H9 (cell line): ENCODE results near the gene ZC3H10. TPM values are rescaled to one million over a fixed set of nuclear protein-coding genes. Genes with fewer than 3 reads are reported as not detected.

ENCODE experiments used
- DNase-seq: peaks from one replicate; pipeline ENCODE4 v3.0.0-alpha.2; 2017
- H2AFZ ChIP-seq: one replicate; pipeline ENCODE4 v1.6.1; 2013; ENCODE audit warnings: mild to moderate bottlenecking, low read length, control low read depth, moderate library complexity
- H2AK5ac ChIP-seq: 2 replicates; pipeline ENCODE4 v1.6.1; 2013; ENCODE audit warnings: low read length, control low read depth, mixed read lengths; ENCODE audit not compliant: insufficient read length
- H2BK120ac ChIP-seq: one replicate; pipeline ENCODE4 v1.6.1; 2013; ENCODE audit warnings: low read depth, mild to moderate bottlenecking, low read length, control low read depth, inconsistent platforms; ENCODE audit not compliant: poor library complexity, severe bottlenecking
- H2BK12ac ChIP-seq: 2 replicates; pipeline ENCODE4 v1.6.1; 2013; ENCODE audit warnings: low read length, control low read depth, mixed read lengths, low read depth; ENCODE audit not compliant: insufficient read length
- H2BK15ac ChIP-seq: 2 replicates; pipeline ENCODE4 v1.6.1; 2013; ENCODE audit warnings: low read depth, low read length, control low read depth
- H2BK20ac ChIP-seq: one replicate; pipeline ENCODE4 v1.6.1; 2013; ENCODE audit warnings: low read depth, mild to moderate bottlenecking, low read length, control low read depth, inconsistent platforms; ENCODE audit not compliant: poor library complexity, severe bottlenecking
- H2BK5ac ChIP-seq: 2 replicates; pipeline ENCODE4 v1.6.1; 2013; ENCODE audit warnings: low read length, control low read depth, mixed read lengths; ENCODE audit not compliant: insufficient read length
- H3K14ac ChIP-seq: 2 replicates; pipeline ENCODE4 v1.6.1; 2013; ENCODE audit warnings: low read length, control low read depth; ENCODE audit not compliant: insufficient read depth
- H3K18ac ChIP-seq: 2 replicates; pipeline ENCODE4 v1.6.1; 2013; ENCODE audit warnings: low read depth, mild to moderate bottlenecking, mixed read lengths, low read length, control low read depth; ENCODE audit not compliant: insufficient read length
- H3K23ac ChIP-seq: 2 replicates; pipeline ENCODE4 v1.6.1; 2013; ENCODE audit warnings: low read length, control low read depth, mixed read lengths, low read depth; ENCODE audit not compliant: insufficient read length
- H3K23me2 ChIP-seq: 2 replicates; pipeline ENCODE4 v1.6.1; 2013; ENCODE audit warnings: low read depth, mild to moderate bottlenecking, mixed read lengths, low read length, control low read depth; ENCODE audit not compliant: insufficient read length, poor library complexity, severe bottlenecking
- H3K27ac ChIP-seq: 2 replicates; pipeline ENCODE4 v1.5.1; 2013; ENCODE audit warnings: low read length, control low read depth, mixed read lengths, low read depth; ENCODE audit not compliant: insufficient read length
- H3K27me3 ChIP-seq: 2 replicates; pipeline ENCODE4 v1.6.1; 2013; ENCODE audit warnings: low read length, control low read depth, inconsistent platforms; ENCODE audit not compliant: insufficient read depth
- H3K4ac ChIP-seq: 2 replicates; pipeline ENCODE4 v1.6.1; 2013; ENCODE audit warnings: low read depth, mild to moderate bottlenecking, control low read depth, inconsistent platforms, low read length, moderate library complexity
- H3K4me1 ChIP-seq: 2 replicates; pipeline ENCODE4 v1.6.1; 2013; ENCODE audit warnings: low read length, control low read depth, inconsistent platforms; ENCODE audit not compliant: insufficient read depth
- H3K4me2 ChIP-seq: 2 replicates; pipeline ENCODE4 v1.6.1; 2013; ENCODE audit warnings: low read length, control low read depth, mixed read lengths; ENCODE audit not compliant: insufficient read length, insufficient read depth
- H3K56ac ChIP-seq: 2 replicates; pipeline ENCODE4 v1.6.1; 2013; ENCODE audit warnings: low read depth, mild to moderate bottlenecking, mixed read lengths, low read length, control low read depth; ENCODE audit not compliant: insufficient read length
- H3K79me1 ChIP-seq: 2 replicates; pipeline ENCODE4 v1.6.1; 2013; ENCODE audit warnings: low read depth, mild to moderate bottlenecking, moderate library complexity, low read length, control low read depth, inconsistent platforms; ENCODE audit not compliant: insufficient read depth, poor library complexity, severe bottlenecking
- H3K79me2 ChIP-seq: 2 replicates; pipeline ENCODE4 v1.6.1; 2013; ENCODE audit warnings: low read length, control low read depth, inconsistent platforms; ENCODE audit not compliant: insufficient read depth
- H3K9ac ChIP-seq: 2 replicates; pipeline ENCODE4 v1.6.1; 2013; ENCODE audit warnings: low read length, control low read depth, mixed read lengths; ENCODE audit not compliant: insufficient read length; ENCODE audit errors: extremely low read depth
- H3K9me3 ChIP-seq: one replicate; pipeline ENCODE4 v1.6.1; 2013; ENCODE audit warnings: low read depth, low read length, inconsistent platforms; ENCODE audit not compliant: control insufficient read depth
- H3T11ph ChIP-seq: one replicate; pipeline ENCODE4 v1.6.1; 2013; ENCODE audit warnings: mild to moderate bottlenecking, low read length, control low read depth, inconsistent platforms
- H4K20me1 ChIP-seq: one replicate; pipeline ENCODE4 v1.6.1; 2013; ENCODE audit not compliant: control insufficient read depth, insufficient read length, insufficient read depth
- H4K5ac ChIP-seq: 2 replicates; pipeline ENCODE4 v1.6.1; 2013; ENCODE audit warnings: low read depth, mild to moderate bottlenecking, mixed read lengths, low read length, control low read depth; ENCODE audit not compliant: insufficient read length
- H4K8ac ChIP-seq: replicated peaks from 2 replicates; pipeline ENCODE4 v1.6.1; 2013; ENCODE audit warnings: low read length, control low read depth, mixed read lengths, low read depth; ENCODE audit not compliant: insufficient read length
- H4K91ac ChIP-seq: 2 replicates; pipeline ENCODE4 v1.6.1; 2013; ENCODE audit warnings: low read depth, mild to moderate bottlenecking, moderate library complexity, mixed read lengths, low read length, control low read depth; ENCODE audit not compliant: insufficient read length
- H3K27ac Mint-ChIP-seq, 3 experiments: 2 replicates in 2 of 3; 3 replicates in 1 of 3; pipeline ENCODE4 v1.8.0; 2020 to 2021; ENCODE audit warnings: mixed read lengths in 3 of 3, mild to moderate bottlenecking in 1 of 3, moderate library complexity in 1 of 3
- H3K27me3 Mint-ChIP-seq: 2 replicates; pipeline ENCODE4 v1.8.0; 2021; ENCODE audit warnings: low read depth, mild to moderate bottlenecking, moderate library complexity, mixed read lengths
- H3K36me3 Mint-ChIP-seq, 3 experiments: 2 replicates in 2 of 3; 3 replicates in 1 of 3; pipeline ENCODE4 v1.8.0; 2020 to 2021; ENCODE audit warnings: low read depth in 3 of 3, mixed read lengths in 3 of 3; ENCODE audit not compliant: insufficient read depth in 1 of 3
- H3K4me1 Mint-ChIP-seq, 2 experiments: 2 replicates each; pipeline ENCODE4 v1.8.0; 2020; ENCODE audit warnings: mixed read lengths in 2 of 2
- H3K4me3 Mint-ChIP-seq, 2 experiments: 2 replicates in 1 of 2; 3 replicates in 1 of 2; pipeline ENCODE4 v1.8.0; 2020 to 2021; ENCODE audit warnings: mild to moderate bottlenecking in 2 of 2, mixed read lengths in 2 of 2, moderate library complexity in 1 of 2
- H3K9me3 Mint-ChIP-seq, 2 experiments: 2 replicates in 1 of 2; 3 replicates in 1 of 2; pipeline ENCODE4 v1.8.0; 2020; ENCODE audit warnings: mild to moderate bottlenecking in 2 of 2, mixed read lengths in 2 of 2, moderate library complexity in 1 of 2
- CTCF ChIP-seq: fragments of 200-600 bp; sonication (generic); conservative IDR thresholded peaks from 3 replicates; pipeline ENCODE4 v1.8.0; 2021; ENCODE audit warnings: antibody characterized with exemption, mild to moderate bottlenecking
- WGBS: extraction: QIAGEN DNeasy Blood & Tissue Kit; methylation state at CpG from one replicate; pipeline ENCODE4 v1.1.7; 2013; ENCODE audit warnings: missing lambda C conversion rate, low lambda C conversion rate, mixed read lengths; ENCODE audit not compliant: insufficient read length; ENCODE audit errors: extremely low coverage; 5-methylcytosine and 5-hydroxymethylcytosine counted together
- total RNA-seq: library from RNA; stranded (reverse); gene quantifications from 2 replicates; pipeline ENCODE4 v1.2.1, GENCODE V29; 2021

The ZC3H10 gene
- total RNA-seq, 1 experiment from 2014 or later, result 9.4 TPM

- Histone ChIP-seq H2BK15ac (no peak overlapping the region), H3K79me2 (peaks cover 3% of the 10 kb centered on the region; the same call in 1 of the 2 replicates), H2AK5ac (no peak overlapping the region), H4K8ac (no peak overlapping the region), H3K4me1 (no peaks in the 10 kb centered on the region; the same call in 1 of the 2 replicates), H3K14ac (no peak overlapping the region), H3K4ac (no peak overlapping the region), H3K18ac (no peak overlapping the region), H2AFZ (no peak overlapping the region), H3K23me2 (peaks cover 8% of the 10 kb centered on the region), H3K27me3 (no peaks in the 10 kb centered on the region), H2BK12ac (no peak overlapping the region), H4K5ac (no peak overlapping the region), H3K4me2 (no peak overlapping the region), H3K56ac (no peak overlapping the region), H4K91ac (no peak overlapping the region), H2BK20ac (no peak overlapping the region), H3K23ac (no peak overlapping the region), H3K79me1 (no peaks in the 10 kb centered on the region), H4K20me1 (no peaks in the 10 kb centered on the region), H3K9me3 (no peaks in the 10 kb centered on the region), H2BK120ac (no peak overlapping the region), H3K9ac (no peak overlapping the region), H2BK5ac (no peak overlapping the region), H3T11ph (no peak overlapping the region), H3K27ac (no peak overlapping the region)
- Mint-ChIP-seq H3K4me3 (no peak overlapping the region), H3K4me1 (peaks cover 15% of the 10 kb centered on the region in 2 experiments), H3K27me3 (peaks cover 2% of the 10 kb centered on the region; the same call in 1 of the 2 replicates), H3K27ac (peak overlapping the region in 1 of 3 experiments; percentile 12; a peak in 1 of 7 replicates), H3K9me3 (peaks cover 3 to 7% of the 10 kb centered on the region in 2 experiments; a peak in 2 of 5 replicates), H3K36me3 (peaks cover 60 to 69% (median 63%) of the 10 kb centered on the region in 3 experiments)
- DNase-seq, result no peak
- TF ChIP-seq CTCF, result no peak
- WGBS, result no CpG with 5 or more reads among the region's 1 CpG
These were observed 4.0 kb upstream of the ZC3H10 start for GRCh38 chr12:56114084-56114483.
